Smooth muscle cell (in vitro differentiated cells): ENCODE results near the gene PCGF1. TPM values are rescaled to one million over a fixed set of nuclear protein-coding genes. Genes with fewer than 3 reads are reported as not detected.

Source experiments
- DNase-seq: peaks from one replicate; lab custom pipeline; 2025; ENCODE audit not compliant: unreplicated experiment; lab: John Stamatoyannopoulos, UW
- H2AFZ ChIP-seq: fragments of 200-600 bp; sonication (generic); 2 replicates; pipeline ENCODE4 v1.6.0; 2016; ENCODE audit warnings: antibody characterized with exemption, low read depth, mild to moderate bottlenecking
- H3F3A ChIP-seq: fragments of 200-600 bp; sonication (generic); 2 replicates; pipeline ENCODE4 v1.6.0; 2017; ENCODE audit warnings: antibody characterized with exemption, low read depth
- H3K27ac ChIP-seq: fragments of 200-600 bp; sonication (generic); 2 replicates; pipeline ENCODE4 v1.5.1; 2016; ENCODE audit warnings: low read depth, mild to moderate bottlenecking
- H3K27me3 ChIP-seq: fragments of 200-600 bp; sonication (generic); 2 replicates; pipeline ENCODE4 v1.6.1; 2016; ENCODE audit warnings: low read depth, mild to moderate bottlenecking
- H3K36me3 ChIP-seq: fragments of 200-600 bp; sonication (generic); 2 replicates; pipeline ENCODE4 v1.5.1; 2016; ENCODE audit warnings: low read depth
- H3K4me1 ChIP-seq: fragments of 200-600 bp; sonication (generic); 2 replicates; pipeline ENCODE4 v1.5.1; 2016; ENCODE audit warnings: low read depth
- H3K4me2 ChIP-seq: fragments of 200-600 bp; sonication (generic); 2 replicates; pipeline ENCODE4 v1.6.0; 2016; ENCODE audit warnings: mild to moderate bottlenecking
- H3K4me3 ChIP-seq: fragments of 200-600 bp; sonication (generic); 2 replicates; pipeline ENCODE4 v1.5.1; 2016; ENCODE audit warnings: mild to moderate bottlenecking
- H3K79me2 ChIP-seq: fragments of 200-600 bp; sonication (generic); 2 replicates; pipeline ENCODE4 v1.6.0; 2016; ENCODE audit warnings: low read depth, mild to moderate bottlenecking
- H3K9ac ChIP-seq: fragments of 200-600 bp; sonication (generic); 2 replicates; pipeline ENCODE4 v1.6.0; 2016; ENCODE audit warnings: low read depth
- H3K9me3 ChIP-seq: fragments of 200-600 bp; sonication (generic); replicated peaks from 2 replicates; pipeline ENCODE4 v1.5.1; 2016; ENCODE audit warnings: low read depth
- H4K20me1 ChIP-seq: fragments of 200-600 bp; sonication (generic); 2 replicates; pipeline ENCODE4 v1.6.0; 2016; ENCODE audit warnings: low read depth
- CTCF ChIP-seq: fragments of 200-600 bp; sonication (generic); IDR thresholded peaks from 2 replicates; pipeline ENCODE4 v1.5.1; 2017; ENCODE audit warnings: borderline replicate concordance, mild to moderate bottlenecking, antibody characterized with exemption; ENCODE audit not compliant: insufficient read depth, poor library complexity, severe bottlenecking
- WGBS: methylation state at CpG from one replicate; pipeline ENCODE4 v1.1.7; 2016; ENCODE audit warnings: low lambda C conversion rate; 5-methylcytosine and 5-hydroxymethylcytosine counted together
- polyA plus RNA-seq: library from polyadenylated mRNA; unstranded; fragments of >200 nt; fragmentation: Nextera tagmentation; extraction: Ambion mirVana; gene quantifications from 2 replicates; pipeline ENCODE4 v1.2.1, GENCODE V29; 2016
- total RNA-seq: library from RNA; depleted of rRNA; stranded (reverse); fragments of >200 nt; gene quantifications from 2 replicates; pipeline ENCODE4 v1.2.3, GENCODE V29; 2014

Gene PCGF1
- total and polyA plus RNA-seq, 2 experiments from 2014 or later, result 19.1 to 29.3 TPM

- 53% methylated on average over 3 of the region's 3 CpGs for WGBS
Measured at GRCh38 chr2:74481431-74481830, 26.1 kb downstream of the PCGF1 start.

GRCh38 chr2:74474899-74475298 is 32.6 kb downstream of the PCGF1 start:
- H3K9me3 ChIP-seq, result no peaks in the 10 kb centered on the region

More at GRCh38 chr2:74481431-74481830, 26.1 kb downstream of the PCGF1 start:
- Histone ChIP-seq H3K79me2 (peaks cover 47% of the 10 kb centered on the region), H3K4me2 (peak overlapping the region; percentile 96), H4K20me1 (no peaks in the 10 kb centered on the region), H3F3A (no peaks in the 10 kb centered on the region), H2AFZ (no peak overlapping the region), H3K9me3 (no peaks in the 10 kb centered on the region), H3K27ac (no peak overlapping the region), H3K9ac (peak overlapping the region; percentile 42), H3K4me3 (peak overlapping the region; percentile 79), H3K4me1 (peaks cover 18% of the 10 kb centered on the region), H3K36me3 (no peaks in the 10 kb centered on the region), H3K27me3 (no peaks in the 10 kb centered on the region)
- DNase-seq, result no peak
- TF ChIP-seq CTCF, result no peak

GRCh38 chr2:74474481-74474880 is 33.0 kb downstream of the PCGF1 start:
- Histone ChIP-seq H3K27ac (no peak overlapping the region), H3K36me3 (no peaks in the 10 kb centered on the region), H3K27me3 (no peaks in the 10 kb centered on the region), H3F3A (peaks cover 5% of the 10 kb centered on the region), H2AFZ (no peak overlapping the region), H3K9ac (no peak overlapping the region), H3K4me1 (peaks cover 12% of the 10 kb centered on the region), H3K4me3 (no peak overlapping the region), H3K4me2 (no peak overlapping the region), H3K9me3 (no peaks in the 10 kb centered on the region), H4K20me1 (no peaks in the 10 kb centered on the region), H3K79me2 (peaks cover 8% of the 10 kb centered on the region)
- no peak for TF ChIP-seq CTCF
- WGBS, result 96% methylated on average over 6 of the region's 6 CpGs
- DNase-seq, result no peak

More at GRCh38 chr2:74474899-74475298, 32.6 kb downstream of the PCGF1 start:
- no peak for DNase-seq
- no peaks in the 10 kb centered on the region for H3K36me3 ChIP-seq
- no peaks in the 10 kb centered on the region for H4K20me1 ChIP-seq
- no peaks in the 10 kb centered on the region for H3K27me3 ChIP-seq
- H3K9ac ChIP-seq, result no peak overlapping the region
- H3K79me2 ChIP-seq, result peaks cover 10% of the 10 kb centered on the region
- WGBS, result 95% methylated on average over 5 of the region's 5 CpGs
- H3K4me3 ChIP-seq, result no peak overlapping the region
- H3K27ac ChIP-seq, result no peak overlapping the region
- no peak overlapping the region for H2AFZ ChIP-seq
- TF ChIP-seq CTCF, result peak; percentile 31
- H3K4me1 ChIP-seq, result peaks cover 12% of the 10 kb centered on the region
- peaks cover 5% of the 10 kb centered on the region for H3F3A ChIP-seq
- H3K4me2 ChIP-seq, result no peak overlapping the region

GRCh38 chr2:74472945-74473258 is 34.6 kb downstream of the PCGF1 start:
- Histone ChIP-seq H3F3A (peaks cover 5% of the 10 kb centered on the region), H3K4me2 (peak overlapping the region; percentile 89), H3K9ac (peak overlapping the region; percentile 69), H2AFZ (peak overlapping the region; percentile 88), H3K79me2 (peaks cover 2% of the 10 kb centered on the region), H4K20me1 (no peaks in the 10 kb centered on the region), H3K4me3 (peak overlapping the region; percentile 65), H3K9me3 (no peaks in the 10 kb centered on the region), H3K36me3 (no peaks in the 10 kb centered on the region), H3K27ac (peak overlapping the region; percentile 91), H3K4me1 (peaks cover 12% of the 10 kb centered on the region), H3K27me3 (no peaks in the 10 kb centered on the region)
- 22% methylated on average over 7 of the region's 7 CpGs for WGBS
- no peak for DNase-seq
- TF ChIP-seq CTCF, result no peak
